Mesendoderm (in vitro differentiated cells): ENCODE measurements around the gene ABTB2.

Experiments
- DNase-seq: peaks from one replicate; pipeline ENCODE4 v3.0.0; 2013
- H2AK5ac ChIP-seq: 2 replicates; pipeline ENCODE4 v1.6.1; 2013; ENCODE audit warnings: low read length, inconsistent platforms
- H2BK120ac ChIP-seq: 2 replicates; pipeline ENCODE4 v1.6.1; 2013; ENCODE audit warnings: low read depth, mild to moderate bottlenecking, low read length, moderate library complexity, mixed read lengths
- H2BK15ac ChIP-seq: replicated peaks from 2 replicates; pipeline ENCODE4 v1.6.1; 2013; ENCODE audit warnings: low read depth, mild to moderate bottlenecking, moderate library complexity
- H2BK5ac ChIP-seq: 2 replicates; pipeline ENCODE4 v1.6.1; 2013; ENCODE audit warnings: low read length, inconsistent platforms
- H3K18ac ChIP-seq: 2 replicates; pipeline ENCODE4 v1.6.1; 2013; ENCODE audit warnings: mild to moderate bottlenecking, low read length, mixed read lengths
- H3K23ac ChIP-seq: one replicate; pipeline ENCODE4 v1.6.1; 2013; ENCODE audit warnings: low read length
- H3K27ac ChIP-seq: 2 replicates; pipeline ENCODE4 v1.5.1; 2013; ENCODE audit warnings: low read depth, mild to moderate bottlenecking, inconsistent platforms, low read length, moderate library complexity
- H3K27me3 ChIP-seq: 2 replicates; pipeline ENCODE4 v1.6.1; 2013; ENCODE audit warnings: low read length, control low read depth, mild to moderate bottlenecking, inconsistent platforms; ENCODE audit not compliant: insufficient read depth, poor library complexity
- H3K36me3 ChIP-seq: 2 replicates; pipeline ENCODE4 v1.6.1; 2013; ENCODE audit warnings: low read length, inconsistent platforms; ENCODE audit not compliant: control insufficient read depth, insufficient read depth
- H3K4ac ChIP-seq: one replicate; pipeline ENCODE4 v1.6.1; 2013; ENCODE audit warnings: low read depth, mild to moderate bottlenecking, low read length, moderate library complexity
- H3K4me1 ChIP-seq: 2 replicates; pipeline ENCODE4 v1.6.1; 2013; ENCODE audit warnings: low read depth, low read length, inconsistent platforms; ENCODE audit not compliant: control insufficient read depth
- H3K4me2 ChIP-seq: 2 replicates; pipeline ENCODE4 v1.6.1; 2013; ENCODE audit warnings: low read length
- H3K4me3 ChIP-seq: 2 replicates; pipeline ENCODE4 v1.5.1; 2013; ENCODE audit warnings: mild to moderate bottlenecking, low read length
- H3K56ac ChIP-seq: one replicate; pipeline ENCODE4 v1.6.1; 2013; ENCODE audit warnings: low read length
- H3K79me1 ChIP-seq: 2 replicates; pipeline ENCODE4 v1.6.1; 2013; ENCODE audit warnings: low read length, inconsistent platforms
- H3K79me2 ChIP-seq: 2 replicates; pipeline ENCODE4 v1.6.1; 2013; ENCODE audit warnings: mild to moderate bottlenecking, low read length; ENCODE audit not compliant: control insufficient read depth, insufficient read depth
- H3K9ac ChIP-seq: 2 replicates; pipeline ENCODE4 v1.6.1; 2013; ENCODE audit warnings: low read length, inconsistent platforms
- H4K5ac ChIP-seq: one replicate; pipeline ENCODE4 v1.6.1; 2013; ENCODE audit warnings: low read length
- H4K8ac ChIP-seq: one replicate; pipeline ENCODE4 v1.6.1; 2013; ENCODE audit warnings: low read depth, mild to moderate bottlenecking, control low read depth, low read length, moderate library complexity
- WGBS: extraction: QIAGEN DNeasy Blood & Tissue Kit; methylation state at CpG from one replicate; pipeline ENCODE4 v1.1.7; 2013; ENCODE audit warnings: low lambda C conversion rate, missing lambda C conversion rate; ENCODE audit not compliant: insufficient coverage; ENCODE audit errors: extremely low coverage; 5-methylcytosine and 5-hydroxymethylcytosine counted together

ABTB2 gene

GRCh38 chr11:34317036-34317360 lies 40.8 kb downstream of the ABTB2 start:
- no peak overlapping the region for H3K23ac ChIP-seq
- H3K27me3 ChIP-seq, result no peaks in the 10 kb centered on the region
- H2BK15ac ChIP-seq, result no peak overlapping the region
- no peaks in the 10 kb centered on the region for H3K36me3 ChIP-seq
- no peak overlapping the region for H4K8ac ChIP-seq
- no peak for DNase-seq
- no peak overlapping the region for H3K9ac ChIP-seq
- H3K56ac ChIP-seq, result no peak overlapping the region
- H2BK120ac ChIP-seq, result no peak overlapping the region
- no peak overlapping the region for H3K18ac ChIP-seq
- no peak overlapping the region for H3K27ac ChIP-seq
- no peaks in the 10 kb centered on the region for H3K79me1 ChIP-seq
- no peak overlapping the region for H4K5ac ChIP-seq
- no peaks in the 10 kb centered on the region for H3K79me2 ChIP-seq
- no peaks in the 10 kb centered on the region for H3K4me1 ChIP-seq
- H3K4ac ChIP-seq, result no peak overlapping the region
- H2AK5ac ChIP-seq, result no peak overlapping the region
- no peak overlapping the region for H3K4me3 ChIP-seq
- H3K4me2 ChIP-seq, result no peak overlapping the region
- no peak overlapping the region for H2BK5ac ChIP-seq

- WGBS, result no CpG with 5 or more reads among the region's 8 CpGs
- Histone ChIP-seq H3K23ac (no peak overlapping the region), H3K79me1 (no peaks in the 10 kb centered on the region), H3K4me1 (no peaks in the 10 kb centered on the region), H4K8ac (no peak overlapping the region), H3K36me3 (no peaks in the 10 kb centered on the region), H3K27ac (no peak overlapping the region), H4K5ac (no peak overlapping the region), H3K4me3 (no peak overlapping the region), H3K4me2 (no peak overlapping the region), H3K4ac (no peak overlapping the region), H2BK5ac (no peak overlapping the region), H2AK5ac (no peak overlapping the region), H3K9ac (no peak overlapping the region), H3K27me3 (no peaks in the 10 kb centered on the region), H3K56ac (peak overlapping the region; percentile 39), H2BK120ac (no peak overlapping the region), H2BK15ac (no peak overlapping the region), H3K18ac (no peak overlapping the region), H3K79me2 (no peaks in the 10 kb centered on the region)
- DNase-seq, result no peak
Observed at GRCh38 chr11:34316347-34317035, 41.3 kb downstream of the ABTB2 start.

DNA sequence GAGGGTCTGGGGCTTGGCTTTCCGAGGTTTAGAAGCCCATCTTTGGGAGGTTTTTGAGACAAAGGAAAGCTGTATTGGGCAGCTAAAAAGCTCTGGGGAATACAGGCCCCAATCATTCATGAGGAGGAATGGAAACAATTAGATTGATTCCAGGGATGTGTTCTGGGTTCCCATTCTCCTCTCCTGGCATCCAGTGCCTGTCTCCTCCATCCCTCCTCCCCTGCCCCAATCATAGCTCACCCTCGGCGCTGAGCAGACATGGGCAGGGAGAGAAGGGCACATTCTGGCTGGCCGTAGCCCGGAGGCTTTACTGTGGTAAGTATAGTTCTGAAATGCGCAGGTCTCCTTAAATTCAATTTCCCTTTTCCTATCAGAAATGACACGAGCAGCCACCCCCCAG lies 42.4 kb downstream of the ABTB2 start:
- Histone ChIP-seq H2AK5ac (no peak overlapping the region), H3K4me3 (no peak overlapping the region), H3K56ac (no peak overlapping the region), H2BK120ac (no peak overlapping the region), H3K27me3 (no peaks in the 10 kb centered on the region), H2BK5ac (no peak overlapping the region), H3K23ac (no peak overlapping the region), H3K4me1 (peaks cover 2% of the 10 kb centered on the region), H3K4me2 (no peak overlapping the region), H3K27ac (no peak overlapping the region), H2BK15ac (no peak overlapping the region), H3K36me3 (no peaks in the 10 kb centered on the region), H3K79me2 (no peaks in the 10 kb centered on the region), H3K18ac (no peak overlapping the region), H4K5ac (no peak overlapping the region), H3K4ac (no peak overlapping the region), H4K8ac (no peak overlapping the region), H3K9ac (no peak overlapping the region), H3K79me1 (no peaks in the 10 kb centered on the region)
- WGBS, result no CpG with 5 or more reads among the region's 7 CpGs
- DNase-seq, result no peak

GRCh38 chr11:34314936-34315335 lies 42.9 kb downstream of the ABTB2 start:
- Histone ChIP-seq H3K4ac (no peak overlapping the region), H4K8ac (no peak overlapping the region), H2BK15ac (no peak overlapping the region), H3K56ac (no peak overlapping the region), H3K79me1 (no peaks in the 10 kb centered on the region), H3K79me2 (no peaks in the 10 kb centered on the region), H2AK5ac (no peak overlapping the region), H3K4me1 (peaks cover 4% of the 10 kb centered on the region), H3K36me3 (no peaks in the 10 kb centered on the region), H3K4me2 (no peak overlapping the region), H3K27me3 (no peaks in the 10 kb centered on the region), H2BK5ac (no peak overlapping the region), H3K4me3 (no peak overlapping the region), H3K18ac (no peak overlapping the region), H3K9ac (no peak overlapping the region), H3K27ac (no peak overlapping the region), H2BK120ac (no peak overlapping the region), H3K23ac (no peak overlapping the region), H4K5ac (no peak overlapping the region)
- no CpG with 5 or more reads among the region's 10 CpGs for WGBS
- DNase-seq, result no peak

- Histone ChIP-seq H3K27me3 (no peaks in the 10 kb centered on the region), H3K4ac (no peak overlapping the region), H2BK5ac (no peak overlapping the region), H3K4me1 (peaks cover 4% of the 10 kb centered on the region), H3K18ac (no peak overlapping the region), H3K79me1 (no peaks in the 10 kb centered on the region), H3K4me3 (no peak overlapping the region), H3K79me2 (no peaks in the 10 kb centered on the region), H2BK120ac (no peak overlapping the region), H3K4me2 (no peak overlapping the region), H3K27ac (no peak overlapping the region), H2AK5ac (no peak overlapping the region), H3K36me3 (no peaks in the 10 kb centered on the region), H3K9ac (no peak overlapping the region), H3K56ac (no peak overlapping the region), H4K5ac (no peak overlapping the region), H4K8ac (no peak overlapping the region), H2BK15ac (no peak overlapping the region), H3K23ac (no peak overlapping the region)
- no CpG with 5 or more reads among the region's 6 CpGs for WGBS
- no peak for DNase-seq
Observed at GRCh38 chr11:34314176-34314575, 43.6 kb downstream of the ABTB2 start.

GRCh38 chr11:34313099-34313517 lies 44.7 kb downstream of the ABTB2 start:
- H3K4ac ChIP-seq, result no peak overlapping the region
- no peak overlapping the region for H2BK120ac ChIP-seq
- H3K4me3 ChIP-seq, result no peak overlapping the region
- no CpG with 5 or more reads among the region's 6 CpGs for WGBS
- H3K4me2 ChIP-seq, result no peak overlapping the region
- H2BK5ac ChIP-seq, result no peak overlapping the region
- H4K5ac ChIP-seq, result no peak overlapping the region
- no peak overlapping the region for H3K9ac ChIP-seq
- H3K18ac ChIP-seq, result no peak overlapping the region
- no peak overlapping the region for H3K23ac ChIP-seq
- H2AK5ac ChIP-seq, result no peak overlapping the region
- H3K79me1 ChIP-seq, result no peaks in the 10 kb centered on the region
- no peak for DNase-seq
- no peaks in the 10 kb centered on the region for H3K36me3 ChIP-seq
- H3K27ac ChIP-seq, result no peak overlapping the region
- no peak overlapping the region for H2BK15ac ChIP-seq
- no peak overlapping the region for H3K56ac ChIP-seq
- H4K8ac ChIP-seq, result no peak overlapping the region
- H3K4me1 ChIP-seq, result peaks cover 4% of the 10 kb centered on the region
- no peaks in the 10 kb centered on the region for H3K27me3 ChIP-seq
- H3K79me2 ChIP-seq, result no peaks in the 10 kb centered on the region
